ENCODE measurements around the gene TMEM106A. TPM values are rescaled to one million over a fixed set of nuclear protein-coding genes. Genes with fewer than 3 reads are reported as not detected.

Gene TMEM106A
- total and polyA plus RNA-seq, 9 of the 15 experiments (the other 6 are each of a cell fraction or from before 2014, with no cell fraction given): 0.03 to 0.29 (median 0.15) TPM

DNA sequence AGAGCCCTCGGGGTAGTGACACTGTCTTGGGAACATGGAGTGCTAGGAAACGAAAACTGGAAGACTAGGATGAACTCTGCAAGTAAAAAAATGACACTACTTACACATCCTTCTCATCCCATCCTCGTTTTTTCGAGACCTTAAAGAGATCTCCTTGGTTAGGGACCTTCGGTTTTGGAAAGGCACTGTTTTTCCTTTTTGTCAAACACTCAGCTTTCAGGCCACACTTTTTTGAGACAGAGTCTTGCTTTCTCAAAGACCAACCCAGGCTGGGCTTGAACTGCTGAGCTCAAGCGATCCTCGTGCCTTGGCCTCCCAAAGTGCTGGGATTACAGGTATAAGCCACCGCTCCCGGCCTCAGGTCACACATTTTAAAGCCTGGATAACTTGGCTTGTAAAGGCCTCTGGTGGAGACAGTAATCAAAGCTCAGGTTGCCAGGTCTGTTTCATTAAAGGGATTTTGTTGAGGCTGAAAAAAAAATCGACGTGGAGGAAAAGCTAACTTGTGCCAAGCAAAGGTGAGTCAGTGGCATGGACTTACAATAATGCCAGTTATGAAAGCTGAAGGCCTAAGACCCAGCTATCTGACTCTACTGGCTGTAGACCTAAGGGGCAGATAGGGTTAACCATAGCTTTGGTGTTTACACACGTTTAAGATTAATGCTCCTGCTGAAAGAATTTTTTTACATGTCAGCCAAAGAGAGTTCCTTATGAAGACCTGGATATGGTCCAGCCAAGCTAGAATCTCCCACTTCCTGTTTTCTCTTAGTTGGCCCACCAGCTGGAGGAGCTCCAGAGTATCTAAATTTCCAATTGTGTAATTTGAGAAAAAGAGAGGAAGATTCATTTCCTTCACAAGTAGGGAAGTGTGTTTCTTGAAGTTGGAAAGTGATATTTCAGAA is 39.8 kb upstream of the TMEM106A start (continued):
- TF ChIP-seq ARNT (IDR thresholded peaks at IDR 0.05) (0 out of 4 replicates have a peak, but pooled peaks of 1 of the 2 experiments have one; percentile 9), DACH1 (IDR thresholded peaks at IDR 0.05; ENCODE audit: partially characterized antibody) (peak; percentile 38), JUNB (CRISPR knock-in tag; conservative IDR thresholded peaks at IDR 0.05) (no peak), ZNF311 (CRISPR knock-in tag; IDR thresholded peaks at IDR 0.05) (no peak), OTX1 (CRISPR knock-in tag; IDR thresholded peaks at IDR 0.05) (no peak), ZNF431 (CRISPR knock-in tag; IDR thresholded peaks at IDR 0.05) (no peak), PKNOX1 (IDR thresholded peaks at IDR 0.05) (peak; percentile 69), KAT7 (CRISPR knock-in tag; IDR thresholded peaks at IDR 0.05; ENCODE audit: borderline replicate concordance) (0 out of 2 replicates have a peak, but pooled peaks have one; percentile 40), NR2F6 (CRISPR knock-in tag; IDR thresholded peaks at IDR 0.05) (no peak), MEIS2 (IDR thresholded peaks at IDR 0.05; ENCODE audit: partially characterized antibody) (peak; percentile 96)
- TF ChIP-seq, protein P1, sequence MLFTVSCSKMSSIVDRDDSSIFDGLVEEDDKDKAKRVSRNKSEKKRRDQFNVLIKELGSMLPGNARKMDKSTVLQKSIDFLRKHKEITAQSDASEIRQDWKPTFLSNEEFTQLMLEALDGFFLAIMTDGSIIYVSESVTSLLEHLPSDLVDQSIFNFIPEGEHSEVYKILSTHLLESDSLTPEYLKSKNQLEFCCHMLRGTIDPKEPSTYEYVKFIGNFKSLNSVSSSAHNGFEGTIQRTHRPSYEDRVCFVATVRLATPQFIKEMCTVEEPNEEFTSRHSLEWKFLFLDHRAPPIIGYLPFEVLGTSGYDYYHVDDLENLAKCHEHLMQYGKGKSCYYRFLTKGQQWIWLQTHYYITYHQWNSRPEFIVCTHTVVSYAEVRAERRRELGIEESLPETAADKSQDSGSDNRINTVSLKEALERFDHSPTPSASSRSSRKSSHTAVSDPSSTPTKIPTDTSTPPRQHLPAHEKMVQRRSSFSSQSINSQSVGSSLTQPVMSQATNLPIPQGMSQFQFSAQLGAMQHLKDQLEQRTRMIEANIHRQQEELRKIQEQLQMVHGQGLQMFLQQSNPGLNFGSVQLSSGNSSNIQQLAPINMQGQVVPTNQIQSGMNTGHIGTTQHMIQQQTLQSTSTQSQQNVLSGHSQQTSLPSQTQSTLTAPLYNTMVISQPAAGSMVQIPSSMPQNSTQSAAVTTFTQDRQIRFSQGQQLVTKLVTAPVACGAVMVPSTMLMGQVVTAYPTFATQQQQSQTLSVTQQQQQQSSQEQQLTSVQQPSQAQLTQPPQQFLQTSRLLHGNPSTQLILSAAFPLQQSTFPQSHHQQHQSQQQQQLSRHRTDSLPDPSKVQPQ (CRISPR knock-in tag; IDR thresholded peaks at IDR 0.05; ENCODE audit: borderline replicate concordance): no peak
- TF ChIP-seq, protein P2, sequence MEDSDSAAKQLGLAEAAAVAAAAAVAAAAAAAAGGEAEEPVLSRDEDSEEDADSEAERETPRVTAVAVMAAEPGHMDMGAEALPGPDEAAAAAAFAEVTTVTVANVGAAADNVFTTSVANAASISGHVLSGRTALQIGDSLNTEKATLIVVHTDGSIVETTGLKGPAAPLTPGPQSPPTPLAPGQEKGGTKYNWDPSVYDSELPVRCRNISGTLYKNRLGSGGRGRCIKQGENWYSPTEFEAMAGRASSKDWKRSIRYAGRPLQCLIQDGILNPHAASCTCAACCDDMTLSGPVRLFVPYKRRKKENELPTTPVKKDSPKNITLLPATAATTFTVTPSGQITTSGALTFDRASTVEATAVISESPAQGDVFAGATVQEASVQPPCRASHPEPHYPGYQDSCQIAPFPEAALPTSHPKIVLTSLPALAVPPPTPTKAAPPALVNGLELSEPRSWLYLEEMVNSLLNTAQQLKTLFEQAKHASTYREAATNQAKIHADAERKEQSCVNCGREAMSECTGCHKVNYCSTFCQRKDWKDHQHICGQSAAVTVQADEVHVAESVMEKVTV (CRISPR knock-in tag; IDR thresholded peaks at IDR 0.05): no peak

Data from K562 (cell line).